Ovary (tissue), 3 donors: Measurements from ENCODE around the gene DEFB127.

Experiments used
- CTCF ChIP-seq, 3 donors: fragments of 450-650 bp in 2 of 3; fragments of 200-600 bp in 1 of 3; IDR thresholded peaks; one replicate each; pipeline versions ENCODE4 v1.5.1 to v1.8.0; 2016 to 2022; ENCODE audit warnings: antibody characterized with exemption in 3 of 3, mild to moderate bottlenecking in 1 of 3
- POLR2A ChIP-seq: fragments of 450-650 bp; IDR thresholded peaks from one replicate; pipeline ENCODE4 v1.6.1; 2017; ENCODE audit warnings: antibody characterized with exemption, mild to moderate bottlenecking, moderate library complexity
- donor health status: DM: no; HTN: no; CAD: no.

- TF ChIP-seq CTCF (IDR thresholded peaks at IDR 0.05), result no peak
- TF ChIP-seq POLR2A, result no peak
These were observed 7.4 kb downstream of the DEFB127 start for GRCh38 chr20:164618-165017.
